GM21723 (cell line): Measurements from ENCODE around the gene XPR1.
A peak's percentile ranks its signal among the peaks of the same experiment; 100 is the strongest.
"Not testable (repeated sequence)": the region's sequence is repeated elsewhere in the genome, so short reads cannot be mapped to it uniquely, and the experiment has no call there.

Experiments used
- ATAC-seq: cut with Tn5 transposase; IDR thresholded peaks from one replicate; pipeline ENCODE4 v1.9.1; 2021; ENCODE audit warnings: mild to moderate bottlenecking, moderate library complexity; ENCODE audit not compliant: unreplicated experiment

Gene XPR1

DNA sequence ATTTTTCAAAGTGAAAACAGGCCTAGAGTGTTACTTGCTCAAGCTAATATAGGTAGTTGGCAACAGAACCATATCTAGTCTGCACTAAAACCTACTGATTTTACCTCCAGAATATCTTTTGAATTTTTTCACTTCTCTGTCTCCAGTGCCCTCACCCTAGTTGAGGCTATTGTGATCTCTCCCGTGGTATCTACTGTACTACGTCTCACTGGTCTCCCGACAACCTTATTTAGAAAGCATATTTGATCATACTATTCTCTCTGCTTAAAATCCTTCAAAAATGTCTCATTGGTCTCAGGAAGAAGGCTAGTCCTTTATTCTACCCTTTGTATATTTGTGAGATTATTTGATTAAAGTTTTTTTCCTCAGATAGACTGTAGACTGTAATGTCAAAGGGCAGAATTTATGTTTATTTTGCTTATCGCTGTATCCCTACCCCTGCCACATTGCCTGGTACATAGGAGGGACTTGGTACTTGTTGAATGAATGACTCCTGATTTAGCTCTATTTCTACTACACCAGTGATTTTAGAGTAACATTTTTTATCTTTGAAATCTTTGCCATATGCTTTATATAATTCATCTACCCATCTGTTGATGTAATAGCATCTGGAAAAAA, 145.4 kb downstream of the XPR1 start:
- no peak for ATAC-seq

DNA sequence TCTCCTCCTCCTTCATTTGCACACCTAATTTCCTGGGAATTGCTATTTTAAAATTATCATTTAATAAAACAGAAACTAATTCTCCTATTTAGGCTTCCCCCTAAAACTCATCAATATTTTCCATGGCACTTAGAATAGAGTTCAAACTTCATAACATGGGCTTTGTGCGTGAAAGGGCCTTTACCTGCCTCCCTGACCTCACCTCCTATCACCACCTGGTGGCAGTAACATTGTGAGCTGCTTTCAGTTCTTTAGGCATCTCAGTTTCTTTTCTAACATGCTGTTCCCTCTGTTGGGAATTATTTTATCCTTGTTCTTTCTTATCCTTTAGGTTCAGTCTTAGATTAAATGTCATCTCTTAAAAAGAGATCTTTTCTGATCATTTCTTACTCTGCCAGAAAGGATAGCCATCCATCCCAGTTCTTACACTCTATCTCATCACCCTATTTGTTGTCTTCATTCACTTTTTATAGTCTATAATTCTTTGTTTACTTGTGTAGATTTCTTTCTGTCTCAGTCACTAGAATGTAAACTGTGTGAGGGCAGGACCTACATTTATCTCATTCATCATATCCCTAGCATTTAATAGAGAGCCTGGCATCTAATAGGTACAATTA, 147.1 kb downstream of the XPR1 start:
- ATAC-seq, result peak; percentile 55

DNA sequence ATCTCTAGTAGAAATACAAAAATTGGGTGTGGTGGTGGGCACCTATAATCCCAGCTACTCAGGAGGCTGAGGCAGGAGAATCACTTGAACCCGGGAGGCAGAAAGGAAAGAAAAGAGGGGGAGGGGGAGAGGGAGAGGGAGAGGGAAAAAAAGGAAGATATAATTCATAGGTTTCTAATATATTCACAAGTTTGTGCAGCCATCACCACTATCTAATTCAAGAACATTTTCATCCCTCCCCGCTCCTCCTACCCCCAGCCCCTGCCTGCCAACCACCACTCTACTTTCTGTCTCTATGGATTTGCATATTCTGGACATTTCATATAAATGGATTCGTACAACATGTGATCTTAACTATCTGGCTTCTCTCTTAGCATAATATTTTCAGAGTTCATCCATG, 147.8 kb downstream of the XPR1 start:
- no peak for ATAC-seq

DNA sequence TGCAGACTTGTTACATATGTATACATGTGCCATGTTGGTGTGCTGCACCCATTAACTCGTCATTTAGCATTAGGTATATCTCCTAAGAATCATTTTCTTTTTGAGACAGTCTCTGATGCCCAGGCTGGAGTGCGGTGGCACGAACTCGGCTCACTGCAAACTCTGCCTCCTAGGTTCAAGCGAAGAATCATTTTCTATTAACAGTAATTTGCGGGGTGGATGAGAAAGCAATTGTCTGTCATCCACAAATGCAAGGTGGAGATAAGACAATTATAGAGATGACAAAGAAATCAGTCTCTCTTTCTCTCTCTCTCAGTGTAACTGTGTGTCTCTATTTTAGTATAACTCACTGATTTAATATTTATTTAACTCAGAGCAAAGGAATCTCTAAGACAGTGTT, 149.9 kb downstream of the XPR1 start:
- no peak for ATAC-seq

DNA sequence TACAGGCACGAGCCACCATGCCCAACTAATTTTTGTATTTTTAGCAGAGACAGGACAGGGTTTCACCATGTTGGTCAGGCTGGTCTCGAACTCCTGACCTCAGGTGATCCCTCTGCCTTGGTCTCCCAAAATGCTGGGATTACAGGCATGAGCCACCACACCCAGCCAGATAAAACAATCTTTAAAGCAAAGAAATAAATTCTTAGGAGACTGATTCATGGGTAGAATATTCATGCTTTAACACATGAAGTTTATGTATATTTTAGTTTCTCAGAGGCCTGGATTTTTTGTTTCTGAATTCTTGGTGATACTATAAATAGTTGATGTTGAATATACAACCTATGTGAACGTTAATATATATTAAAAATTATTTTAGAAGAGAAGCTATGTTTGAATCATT, 153.5 kb downstream of the XPR1 start:
- ATAC-seq, result no peak

DNA sequence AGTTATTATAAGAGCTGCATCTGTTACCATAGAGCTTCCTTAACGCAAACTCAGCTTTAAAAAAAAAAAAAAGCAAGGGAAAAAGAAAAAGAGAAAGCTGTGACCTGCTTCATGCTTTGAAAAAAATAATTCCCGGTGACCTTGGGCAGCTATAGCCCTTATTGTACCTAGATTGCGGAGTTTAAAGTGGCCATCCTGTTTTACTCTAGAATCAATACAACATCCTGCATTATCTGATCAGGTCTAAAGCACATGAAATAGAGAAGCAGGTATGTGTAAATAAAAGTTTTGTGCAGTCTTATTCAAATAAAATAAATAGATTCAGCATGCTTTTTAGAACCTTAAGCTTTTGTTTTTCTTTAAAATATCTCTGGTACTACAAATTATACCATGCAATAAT, 154.1 kb downstream of the XPR1 start:
- ATAC-seq, result no peak

DNA sequence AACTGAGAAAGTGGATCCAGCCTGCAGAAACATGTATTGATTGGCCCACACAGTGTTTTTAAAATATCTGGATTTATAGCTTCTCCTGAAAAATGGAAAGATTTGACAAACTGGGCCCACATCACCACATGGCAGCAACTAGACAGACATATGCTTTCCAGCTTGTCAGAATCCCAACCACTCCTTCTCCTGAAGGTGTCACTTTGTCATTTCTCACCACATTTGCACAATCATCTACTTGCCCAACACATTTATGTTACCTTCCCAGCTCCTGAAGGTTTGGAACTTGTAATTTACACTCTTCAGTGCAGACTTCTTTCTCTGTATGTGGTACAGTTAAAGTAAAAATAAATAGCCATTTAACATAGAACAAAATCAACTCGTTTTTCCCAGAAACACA, 154.8 kb downstream of the XPR1 start:
- ATAC-seq, result no peak

DNA sequence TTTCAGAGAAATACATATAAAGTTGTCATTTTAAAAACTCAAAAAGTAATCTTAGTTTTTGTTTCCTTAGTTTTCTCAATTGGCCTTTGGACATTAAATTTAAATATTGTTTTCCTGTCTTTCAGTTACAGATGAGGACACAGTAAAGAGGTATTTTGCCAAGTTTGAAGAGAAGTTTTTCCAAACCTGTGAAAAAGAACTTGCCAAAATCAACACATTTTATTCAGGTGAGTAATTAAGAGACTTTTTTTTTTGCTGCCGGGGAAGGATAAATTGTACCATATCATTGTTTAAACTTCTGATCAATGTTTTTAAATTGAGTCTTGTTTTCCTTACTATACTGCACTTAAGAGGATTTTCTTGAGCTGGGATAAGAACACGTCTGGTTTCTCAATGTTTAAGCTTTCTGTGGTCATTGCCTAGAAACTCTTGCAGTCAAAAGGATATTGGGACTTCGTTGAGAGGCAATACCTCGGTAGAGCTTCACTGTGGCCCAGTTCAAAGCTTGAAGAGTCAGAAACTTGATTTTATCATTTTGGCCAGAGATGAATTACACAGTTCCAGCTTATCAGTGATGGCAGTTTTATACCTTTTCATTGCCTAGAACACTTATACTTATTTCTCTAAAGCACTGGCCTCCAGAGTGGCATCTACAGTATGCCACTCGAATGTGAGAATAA, 155.9 kb downstream of the XPR1 start:
- no peak for ATAC-seq

DNA sequence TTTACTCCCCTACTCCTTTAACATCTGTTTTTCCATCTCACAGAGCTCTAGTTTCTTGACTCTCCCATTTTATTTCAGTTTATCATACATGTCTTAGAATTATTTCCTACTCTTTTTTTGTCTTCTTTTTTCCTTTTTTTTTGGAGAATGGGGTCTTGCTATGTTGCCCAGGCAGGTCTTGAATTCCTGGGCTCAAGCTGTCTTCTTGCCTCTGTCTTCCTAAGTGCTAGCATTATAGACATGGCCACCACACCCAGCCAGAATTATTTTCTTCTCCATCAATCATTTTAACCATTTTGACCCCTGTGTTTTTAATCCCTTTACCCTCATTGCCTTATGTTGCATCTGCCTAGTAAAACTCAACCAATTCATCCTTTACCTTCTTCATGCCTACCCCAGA, 157.6 kb downstream of the XPR1 start:
- no peak for ATAC-seq

DNA sequence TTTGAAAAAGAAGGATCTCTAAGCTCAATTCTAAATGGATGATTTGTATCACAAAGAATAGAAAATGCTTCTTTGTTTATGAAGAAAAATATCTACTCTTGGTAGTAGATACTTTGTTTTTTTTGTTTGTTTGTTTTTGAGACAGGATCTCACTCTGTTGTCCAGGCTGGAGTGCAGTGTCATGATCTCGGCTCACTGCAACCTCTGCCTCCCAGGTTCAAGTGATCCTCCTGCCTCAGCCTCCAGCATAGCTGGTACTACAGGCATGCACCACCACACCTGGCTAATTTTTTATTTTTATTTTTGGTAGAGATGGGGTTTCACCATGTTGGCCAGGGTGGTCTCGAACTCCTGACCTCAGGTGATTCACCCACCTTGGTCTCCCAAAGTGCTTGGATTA, 159.3 kb downstream of the XPR1 start:
- not testable (repeated sequence) for ATAC-seq

DNA sequence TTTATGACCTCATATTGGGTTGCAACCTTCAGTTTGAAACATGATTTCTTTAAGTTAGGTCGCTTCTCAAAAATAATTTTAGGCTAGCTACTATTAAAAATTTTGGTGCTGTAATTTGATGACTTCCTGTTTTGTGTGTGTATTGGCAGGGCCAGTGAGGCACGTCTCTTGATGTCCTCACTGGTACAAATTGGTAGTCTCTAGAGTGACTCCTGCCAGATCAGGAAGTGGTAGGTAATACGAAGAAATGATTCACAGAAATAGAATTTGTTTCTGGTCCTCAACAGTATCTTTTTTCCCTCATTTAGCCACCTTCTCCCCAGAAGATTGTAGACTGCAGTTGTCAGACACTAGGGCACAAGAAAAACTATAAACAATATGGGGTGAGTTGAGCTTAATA, 160.0 kb downstream of the XPR1 start:
- ATAC-seq, result no peak

DNA sequence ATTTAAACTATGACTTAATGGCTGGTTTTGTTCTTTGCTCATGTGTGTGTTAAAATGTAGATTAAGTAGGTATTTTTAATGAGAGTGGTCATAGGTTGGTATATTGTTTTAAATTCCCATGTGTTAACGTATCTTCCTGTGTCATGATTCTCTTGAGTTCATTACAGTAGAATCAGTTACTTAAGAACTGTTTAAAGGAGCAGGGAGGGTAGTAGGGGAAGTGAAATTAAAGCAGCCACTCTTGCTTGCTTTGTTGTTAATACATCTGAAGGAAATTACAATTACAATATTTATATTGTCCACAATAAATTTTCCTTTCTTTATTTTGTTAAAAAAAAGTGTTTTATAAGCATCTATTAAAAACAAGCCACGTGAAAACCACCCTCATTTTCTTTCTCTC, 161.6 kb downstream of the XPR1 start:
- ATAC-seq, result no peak

DNA sequence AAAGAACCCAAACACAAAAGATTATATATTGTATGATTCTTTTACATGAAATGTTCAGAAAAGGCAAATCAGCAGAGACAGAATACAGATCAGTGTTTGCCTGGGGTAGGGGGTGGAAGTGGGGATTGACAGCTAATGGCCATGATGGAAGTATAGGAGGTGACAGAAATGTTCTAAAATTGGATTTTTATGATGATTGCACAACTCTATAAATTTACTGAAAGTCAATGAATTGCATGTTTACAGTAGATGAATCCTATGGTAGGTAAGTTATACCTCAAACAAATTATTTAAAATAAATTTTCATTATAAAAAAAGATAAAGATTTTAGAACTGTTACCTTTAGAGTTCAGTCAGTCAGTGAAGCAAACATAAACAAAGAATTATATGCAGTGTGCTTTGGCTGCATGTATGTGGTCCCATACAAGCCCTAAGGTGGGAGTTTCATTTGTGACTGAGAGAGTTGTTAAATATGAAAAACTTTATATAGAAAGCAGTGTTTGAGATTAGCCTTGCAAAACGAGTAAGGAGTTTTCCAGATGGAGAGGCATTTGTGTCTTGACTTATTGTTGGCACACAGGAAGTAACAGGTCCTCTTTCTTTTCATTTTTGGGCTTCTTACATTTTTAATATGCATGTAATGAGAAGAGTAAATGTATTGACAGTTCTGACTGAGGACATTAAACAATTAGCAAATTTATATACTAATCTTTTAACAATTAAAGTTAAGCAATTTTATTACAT, 165.2 kb downstream of the XPR1 start:
- no peak for ATAC-seq

DNA sequence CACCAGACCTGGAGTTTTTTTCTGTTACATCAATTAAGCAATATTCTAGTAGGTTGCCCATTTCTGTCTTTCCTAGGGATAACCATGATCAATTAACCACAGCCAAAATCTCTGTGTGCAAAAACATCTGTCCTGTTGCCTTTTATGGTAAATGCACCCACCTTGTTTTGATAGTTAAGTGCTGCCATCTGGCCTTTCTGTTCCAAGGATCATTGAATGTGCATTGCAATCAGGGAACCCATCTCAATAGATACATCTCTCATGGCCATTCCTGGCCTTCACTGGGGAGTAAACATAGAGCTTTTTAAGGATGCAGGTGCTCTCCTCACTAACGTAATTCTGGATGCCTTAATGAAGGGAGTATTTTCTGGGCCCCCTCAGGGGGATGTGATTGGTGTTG, 169.1 kb downstream of the XPR1 start:
- ATAC-seq, result no peak

DNA sequence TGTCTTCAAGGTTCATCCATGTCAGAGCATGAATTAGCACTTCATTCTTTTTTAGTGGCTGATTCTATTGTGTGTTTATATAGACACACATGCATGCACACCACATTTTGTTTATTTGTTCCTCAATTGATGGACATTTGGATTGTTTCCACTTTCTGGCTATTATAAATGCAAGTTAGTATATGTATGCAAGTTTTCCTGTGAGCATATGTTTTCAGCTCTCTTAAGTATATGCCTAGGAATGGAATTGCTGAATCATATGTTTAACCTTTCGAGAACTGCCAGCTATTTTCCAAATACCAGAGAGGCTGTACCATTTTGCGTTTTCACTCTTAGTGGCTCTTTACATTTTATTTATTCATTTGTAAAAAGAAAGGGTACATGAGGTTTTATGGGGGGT, 171.0 kb downstream of the XPR1 start:
- no peak for ATAC-seq

DNA sequence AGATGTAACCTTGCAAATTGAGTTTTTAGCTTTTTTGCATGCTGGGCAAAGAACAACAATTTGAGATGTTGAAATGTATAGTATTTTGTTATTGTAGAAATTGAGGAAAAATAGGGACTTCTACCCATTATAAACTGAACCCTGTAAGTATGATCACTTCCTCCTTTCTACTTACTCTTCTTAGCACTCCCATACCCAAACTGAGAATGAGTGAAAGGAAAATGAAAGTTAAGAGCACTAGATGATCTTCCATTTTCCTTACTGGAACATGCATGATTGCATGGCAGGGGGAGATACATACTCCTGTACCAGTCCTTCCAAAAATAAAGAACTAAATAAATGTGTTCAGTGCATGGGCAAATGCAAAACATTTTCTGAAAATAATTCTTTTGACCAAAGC, 173.5 kb downstream of the XPR1 start:
- peak; percentile 89 for ATAC-seq

DNA sequence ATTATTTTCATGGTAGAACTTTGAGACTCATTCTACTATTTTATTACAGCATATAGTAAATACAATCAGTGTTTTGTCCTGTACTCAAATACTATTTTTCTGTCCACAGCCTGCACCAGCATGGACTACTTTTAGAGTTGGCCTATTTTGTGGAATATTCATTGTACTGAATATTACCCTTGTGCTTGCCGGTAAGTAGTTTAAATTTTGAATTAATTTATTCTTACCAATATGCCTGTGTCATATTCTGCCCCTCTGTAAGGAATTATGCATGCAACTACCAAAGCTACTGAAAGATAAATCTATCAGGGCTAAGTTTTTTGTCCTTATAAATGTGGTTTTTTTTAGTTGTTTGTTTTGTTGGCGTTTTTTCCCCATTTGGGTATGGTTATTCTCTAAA, 179.5 kb downstream of the XPR1 start:
- ATAC-seq, result no peak

DNA sequence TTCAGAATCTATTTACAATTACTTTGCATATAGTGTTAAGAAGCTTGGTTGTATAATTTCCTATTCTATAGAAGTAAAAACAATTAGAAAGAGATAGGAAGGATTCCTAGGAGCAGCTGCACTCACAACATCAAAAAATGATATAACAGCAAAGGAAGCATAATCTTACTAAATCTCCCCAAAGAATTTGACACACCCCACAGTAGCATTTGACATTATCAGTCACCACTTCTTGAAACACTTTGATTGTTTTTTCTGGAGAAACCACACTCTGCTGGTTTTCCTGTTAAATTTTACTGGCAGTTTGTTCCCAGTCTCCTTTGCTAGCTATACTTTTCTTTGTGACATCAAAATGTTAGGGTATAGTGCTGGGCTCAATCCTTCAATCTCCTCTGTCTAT, 180.1 kb downstream of the XPR1 start:
- no peak for ATAC-seq

DNA sequence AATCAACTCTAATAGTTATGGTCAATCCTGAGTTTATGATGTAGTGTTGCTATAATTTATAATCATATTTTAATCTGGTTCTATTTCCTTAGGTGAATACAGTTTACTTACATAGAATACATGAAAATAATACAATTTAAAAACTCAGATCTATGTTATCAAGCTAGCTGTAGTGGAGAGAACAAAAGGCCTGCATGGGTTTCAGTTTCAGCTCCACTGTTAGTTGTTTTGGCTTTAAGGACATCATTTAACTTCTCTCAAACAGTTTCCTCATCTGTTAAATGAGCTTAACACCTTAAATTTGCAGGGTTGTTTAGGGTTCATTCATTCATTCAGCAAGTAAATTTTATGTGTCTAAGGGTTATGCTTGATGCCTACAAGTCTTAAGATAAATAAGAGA, 182.4 kb downstream of the XPR1 start:
- ATAC-seq, result no peak

DNA sequence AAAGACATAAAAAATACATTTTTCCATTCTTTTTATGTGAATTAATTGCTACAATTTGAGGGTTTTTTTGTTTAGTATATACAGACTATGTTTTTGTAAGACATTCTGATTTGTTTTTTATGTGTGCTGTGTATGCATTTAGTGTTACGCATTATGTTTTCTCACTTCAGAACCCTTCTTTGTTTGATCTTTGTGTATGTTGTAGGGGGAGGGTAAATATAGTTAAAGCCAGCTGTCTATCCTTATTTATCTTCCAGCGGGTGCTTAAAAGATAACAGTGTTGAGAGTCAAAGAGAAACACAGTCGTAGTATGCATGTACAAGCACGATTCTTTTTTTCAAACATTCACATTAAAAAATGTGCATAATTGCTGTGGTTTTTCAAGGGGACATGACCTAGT, 183.4 kb downstream of the XPR1 start:
- ATAC-seq, result no peak

DNA sequence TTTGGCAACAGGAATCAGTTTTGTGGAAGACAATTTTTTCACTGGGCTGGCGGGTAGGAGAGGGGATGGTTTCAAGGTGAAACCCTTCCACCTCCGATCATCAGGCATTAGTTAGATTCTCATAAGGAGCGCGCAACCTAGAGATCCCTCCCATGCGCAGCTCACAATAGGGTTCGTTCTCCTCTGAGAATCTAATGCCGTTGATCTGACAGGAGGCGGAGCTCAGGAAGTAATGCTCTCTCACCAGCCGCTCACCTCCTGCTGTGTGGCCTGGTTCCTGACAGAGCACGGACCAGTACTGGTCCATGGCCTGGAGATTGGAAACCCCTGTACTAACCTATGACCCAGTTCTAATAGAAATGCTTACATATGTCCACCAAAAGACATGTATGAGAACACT, 184.3 kb downstream of the XPR1 start:
- no peak for ATAC-seq

DNA sequence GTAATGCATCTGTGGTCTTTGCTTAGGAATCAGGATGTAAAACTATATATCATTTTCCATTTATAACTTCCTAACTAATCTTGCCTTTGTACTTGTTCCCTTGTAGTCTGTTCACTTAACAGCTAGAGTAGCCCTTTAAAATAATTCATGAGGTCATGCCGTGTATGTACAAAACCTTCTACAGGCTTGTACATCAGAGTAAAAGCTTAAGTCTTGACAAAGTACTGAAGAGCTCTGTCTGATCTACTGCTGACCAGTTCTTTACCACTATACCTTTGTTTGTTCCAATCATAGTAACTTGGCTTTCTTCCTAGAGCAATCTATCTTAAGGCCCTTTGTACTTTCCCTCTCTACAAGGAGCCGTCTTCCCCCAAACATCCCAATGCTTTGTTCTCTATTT, 190.1 kb downstream of the XPR1 start:
- ATAC-seq, result no peak
